NCI-H345 treated with DMSO at 0.1 percent for 48 hours (cell line): ENCODE measurements around the gene EXOC3L2.

Experiments
- DNase-seq: peaks from one replicate; lab custom pipeline; 2025; ENCODE audit not compliant: unreplicated experiment; lab: John Stamatoyannopoulos, UW

The EXOC3L2 gene

GRCh38 chr19:45180936-45181335 lies 64.3 kb downstream of the EXOC3L2 start:
- DNase-seq: no peak

GRCh38 chr19:45179892-45180370 lies 65.3 kb downstream of the EXOC3L2 start:
- no peak for DNase-seq

GRCh38 chr19:45179072-45179891 lies 65.9 kb downstream of the EXOC3L2 start:
- no peak for DNase-seq

- peak; percentile 98 for DNase-seq
These were observed 66.7 kb downstream of the EXOC3L2 start, which contains the start of gene BLOC1S3 for GRCh38 chr19:45178262-45179071. BLOC1S3 (plus strand) TSS chr19:45178784; CDS start chr19:45179297, 513 bp downstream.

GRCh38 chr19:45177817-45178261 lies 67.4 kb downstream of the EXOC3L2 start, which contains the start of gene TRAPPC6A:
TRAPPC6A (minus strand) TSS chr19:45178237; CDS start chr19:45178218, 19 bp downstream.
- no peak for DNase-seq

- DNase-seq: no peak
These were observed 69.5 kb downstream of the EXOC3L2 start for GRCh38 chr19:45175515-45176345.

GRCh38 chr19:45173816-45174215 lies 71.4 kb downstream of the EXOC3L2 start:
- DNase-seq: no peak

GRCh38 chr19:45172611-45173208 lies 72.5 kb downstream of the EXOC3L2 start:
- DNase-seq: no peak

- DNase-seq: no peak
These were observed 73.0 kb downstream of the EXOC3L2 start for GRCh38 chr19:45172173-45172572.

- no peak for DNase-seq
These were observed 74.0 kb downstream of the EXOC3L2 start for GRCh38 chr19:45171211-45171623.

- DNase-seq: no peak
These were observed 74.8 kb downstream of the EXOC3L2 start for GRCh38 chr19:45170146-45171106.

GRCh38 chr19:45169602-45170001 lies 75.6 kb downstream of the EXOC3L2 start:
- no peak for DNase-seq

- DNase-seq: no peak
These were observed 76.3 kb downstream of the EXOC3L2 start for GRCh38 chr19:45168767-45169351.

GRCh38 chr19:45166723-45167252 lies 78.4 kb downstream of the EXOC3L2 start:
- DNase-seq: no peak

GRCh38 chr19:45164577-45165335 lies 80.5 kb downstream of the EXOC3L2 start:
- DNase-seq: no peak

- DNase-seq: no peak
These were observed 81.3 kb downstream of the EXOC3L2 start for GRCh38 chr19:45163751-45164460.

GRCh38 chr19:45163156-45163555 lies 82.1 kb downstream of the EXOC3L2 start:
- DNase-seq: no peak
